NCI-H1930 (cell line): ENCODE data around the gene HHEX.

ENCODE experiments used
- DNase-seq, 2 experiments: peaks; one replicate each; lab custom pipeline; 2025; lab: John Stamatoyannopoulos, UW

Gene HHEX

GRCh38 chr10:92692697-92693533, 3.2 kb downstream of the HHEX start:
- no peak for DNase-seq

DNA sequence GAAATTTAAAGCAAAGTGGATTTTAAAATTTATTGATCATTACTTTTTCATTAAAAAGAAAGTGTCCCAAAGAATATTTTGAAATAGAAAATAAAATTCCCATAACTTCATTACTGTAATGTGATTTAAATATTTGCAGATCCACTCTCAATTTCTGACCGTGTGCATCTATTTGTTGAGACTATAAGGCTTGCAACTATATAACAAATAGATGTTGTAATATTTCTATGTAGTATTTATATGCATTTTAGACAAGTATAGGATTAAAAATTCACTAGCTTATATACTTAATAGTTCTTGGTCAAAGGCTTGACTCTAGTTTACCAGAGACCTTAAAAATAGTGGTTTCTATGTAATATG, 3.8 kb downstream of the HHEX start:
- no peak for DNase-seq

- DNase-seq = no peak
Observed at GRCh38 chr10:92695679-92696605, 6.2 kb downstream of the HHEX start.

GRCh38 chr10:92696606-92697383, 7.0 kb downstream of the HHEX start:
- no peak for DNase-seq

DNA sequence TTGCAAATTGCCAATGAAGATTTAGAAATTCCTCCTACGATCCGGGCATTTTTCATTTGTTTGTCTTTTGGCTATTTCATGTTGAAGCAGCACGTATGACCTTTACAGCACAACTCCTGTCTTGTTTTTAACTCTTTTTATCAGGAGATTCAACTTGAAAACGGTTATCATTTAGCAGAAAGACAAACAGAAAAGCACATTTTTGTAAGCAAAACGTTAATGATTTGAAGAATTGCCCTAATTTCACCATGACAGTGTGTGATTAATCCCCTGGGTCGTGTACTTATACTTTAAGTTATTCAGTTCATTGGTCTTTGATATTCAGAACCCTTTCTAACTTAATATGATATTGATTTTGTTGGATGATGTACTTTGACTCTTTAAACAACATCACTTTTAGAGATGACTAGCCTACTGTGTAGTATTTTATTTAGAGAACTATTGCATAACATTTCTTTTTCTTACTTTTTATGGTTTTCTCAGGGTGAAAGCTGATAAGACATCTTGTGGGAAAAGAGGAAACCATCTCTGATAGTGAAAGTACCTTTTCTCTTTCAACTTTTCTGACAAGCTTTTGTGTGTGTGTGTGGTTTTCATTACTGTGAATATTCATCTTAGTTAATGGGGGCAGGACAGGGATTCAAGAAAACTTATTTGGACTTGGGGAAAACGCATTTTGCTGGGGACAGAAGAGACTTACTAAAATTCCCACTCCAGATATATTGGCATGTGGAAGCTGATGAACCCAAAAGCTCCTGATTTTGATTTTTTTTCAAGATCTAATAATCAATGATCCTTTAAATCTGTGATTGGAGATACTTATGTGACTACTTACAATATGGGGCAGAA, 8.1 kb downstream of the HHEX start:
- no peak for DNase-seq

DNA sequence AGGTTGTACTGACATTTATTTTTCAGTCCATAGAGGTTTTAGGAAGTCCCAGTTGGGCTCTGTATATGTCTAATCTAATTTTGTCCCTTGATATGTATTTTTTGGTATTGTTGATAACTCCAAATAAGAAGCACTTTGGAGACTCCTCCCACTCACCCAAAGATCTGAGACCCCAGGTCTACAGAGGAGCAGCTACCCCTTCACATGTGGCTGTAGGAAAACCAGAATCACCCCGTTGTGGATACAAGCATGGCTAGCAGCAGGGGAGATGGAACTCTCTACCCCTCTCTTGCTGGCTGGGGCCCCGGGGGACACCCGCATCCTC, 9.4 kb downstream of the HHEX start:
- no peak for DNase-seq

DNA sequence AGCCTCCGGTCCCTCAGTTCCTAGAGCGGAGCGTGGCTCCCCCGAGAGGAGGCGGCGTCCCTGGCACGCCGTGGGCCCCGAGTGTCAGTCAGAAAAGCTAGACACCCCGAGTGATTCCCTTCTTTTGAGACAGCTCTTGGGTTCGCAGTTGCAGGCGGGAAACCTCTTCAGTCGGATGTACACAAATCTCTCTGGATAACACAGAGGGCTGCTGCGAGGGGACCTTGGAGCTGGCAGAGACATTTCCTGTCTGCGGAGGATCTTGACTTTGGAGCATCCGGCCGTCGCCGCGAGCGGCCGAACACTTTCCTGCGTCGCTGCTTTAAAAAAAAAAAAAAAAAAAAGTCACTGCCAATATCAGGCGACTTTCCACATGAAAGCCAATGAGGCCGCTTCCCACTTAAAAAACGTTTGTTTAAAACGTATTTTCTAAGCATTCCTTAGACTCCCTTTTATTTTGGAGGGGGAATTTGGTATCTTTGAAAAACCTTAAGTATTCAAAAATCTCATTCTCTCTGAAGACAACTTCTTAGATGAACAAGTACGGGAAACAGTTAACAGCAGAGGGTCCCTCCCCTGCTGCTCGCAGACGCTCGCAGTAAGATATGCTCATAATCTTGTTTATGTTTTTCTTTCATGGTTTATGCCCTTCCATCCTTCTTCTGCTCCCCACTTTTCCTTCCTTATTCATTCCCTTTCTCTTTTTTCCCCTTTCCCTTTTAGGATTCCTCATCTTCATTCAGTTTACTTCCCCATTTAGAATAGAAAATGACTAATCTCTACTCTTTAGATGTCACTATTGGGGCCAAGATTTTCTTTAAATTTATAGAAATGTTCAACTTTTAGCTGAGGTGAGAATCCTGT, 10.0 kb downstream of the HHEX start:
- DNase-seq = no peak

GRCh38 chr10:92702301-92702916, 12.7 kb downstream of the HHEX start:
- no peak for DNase-seq

DNA sequence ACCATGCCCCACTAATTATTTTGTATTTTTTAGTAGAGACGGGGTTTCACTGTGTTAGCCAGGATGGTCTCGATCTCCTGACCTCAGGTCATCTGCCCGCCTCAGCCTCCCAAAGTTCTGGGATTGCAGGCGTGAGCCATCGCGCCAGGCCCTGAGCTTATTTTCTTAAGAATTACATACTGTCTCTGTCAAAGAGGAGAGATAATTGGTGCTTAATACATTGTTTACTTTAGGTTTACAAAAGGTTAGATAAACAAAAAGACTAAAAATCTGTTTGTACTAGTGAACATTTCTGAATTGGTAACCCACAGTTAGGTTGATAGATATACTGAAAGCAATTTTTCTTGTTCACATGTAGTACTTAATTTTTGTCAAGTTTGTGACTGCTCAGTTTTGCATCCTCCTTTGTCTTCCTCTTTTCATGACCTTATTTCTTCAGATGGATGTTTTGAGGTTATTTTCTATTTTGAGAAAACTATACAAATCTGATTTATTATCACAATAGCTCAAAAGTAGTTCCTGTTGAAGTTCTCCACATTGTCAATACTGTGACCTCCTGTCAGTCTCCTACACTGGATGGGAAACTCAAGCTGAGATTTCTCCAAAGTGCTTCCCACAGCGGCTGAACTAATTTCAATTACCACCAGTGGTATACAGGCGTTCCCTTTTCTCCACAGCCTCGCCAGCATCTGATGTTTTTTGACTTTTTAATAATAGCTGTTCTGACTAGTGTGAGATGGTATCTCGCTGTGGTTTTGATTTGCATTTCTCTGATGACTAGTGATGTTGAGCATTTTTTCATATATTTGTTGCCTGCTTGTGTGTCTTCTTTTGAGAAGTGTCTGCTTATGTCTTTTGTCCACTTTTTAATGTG, 22.5 kb downstream of the HHEX start:
- DNase-seq = peak in 1 of 2 experiments; percentile 12

DNA sequence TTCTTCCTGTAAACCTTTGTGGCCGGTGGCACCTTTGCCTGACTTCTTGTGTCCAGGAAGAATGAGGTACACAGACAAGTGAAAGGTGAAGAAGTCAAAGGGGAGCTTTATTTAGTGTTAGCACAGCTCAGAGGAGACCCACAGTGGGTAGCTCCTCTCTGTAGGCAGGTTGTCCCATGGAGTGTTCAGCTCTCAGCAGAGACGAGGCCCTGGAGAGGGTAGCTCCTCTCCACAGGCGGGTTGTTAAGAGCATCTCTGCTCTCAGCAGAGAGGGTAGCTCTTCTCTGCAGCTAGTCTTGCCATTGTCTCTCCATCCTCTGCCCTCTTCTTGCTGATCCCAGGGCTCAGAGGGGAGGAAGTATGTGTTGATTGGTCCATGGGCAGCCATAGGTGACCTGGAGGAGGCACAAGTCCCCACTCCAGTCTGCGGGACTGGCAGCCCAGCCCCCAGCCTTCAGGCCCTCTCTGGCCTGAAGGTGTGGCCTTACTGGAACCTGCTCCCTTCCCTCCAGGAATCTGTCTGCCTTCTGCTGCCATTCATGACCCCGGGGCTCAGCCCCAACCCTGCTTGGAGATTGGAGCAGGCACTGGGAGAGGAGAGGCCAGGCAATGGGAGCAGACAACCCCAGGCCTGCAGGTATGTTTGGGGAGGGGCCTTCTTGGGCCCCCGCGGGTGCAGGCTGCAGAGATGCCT, 24.5 kb downstream of the HHEX start:
- no peak for DNase-seq

- no peak for DNase-seq
Observed at GRCh38 chr10:92714872-92715271, 25.1 kb downstream of the HHEX start.

GRCh38 chr10:92719991-92720830, 30.5 kb downstream of the HHEX start:
- DNase-seq = no peak

- DNase-seq = no peak
Observed at GRCh38 chr10:92720831-92721165, 31.0 kb downstream of the HHEX start.

- DNase-seq = no peak
Observed at GRCh38 chr10:92722349-92722748, 32.6 kb downstream of the HHEX start.

GRCh38 chr10:92727141-92727540, 37.4 kb downstream of the HHEX start:
- DNase-seq = no peak

GRCh38 chr10:92727550-92727949, 37.8 kb downstream of the HHEX start:
- DNase-seq = no peak

GRCh38 chr10:92729886-92730285, 40.1 kb downstream of the HHEX start:
- DNase-seq = no peak

- no peak for DNase-seq
Observed at GRCh38 chr10:92732958-92733357, 43.2 kb downstream of the HHEX start.
